ENCODE results near the gene KIF5C.

- TF ChIP-seq, protein P1, sequence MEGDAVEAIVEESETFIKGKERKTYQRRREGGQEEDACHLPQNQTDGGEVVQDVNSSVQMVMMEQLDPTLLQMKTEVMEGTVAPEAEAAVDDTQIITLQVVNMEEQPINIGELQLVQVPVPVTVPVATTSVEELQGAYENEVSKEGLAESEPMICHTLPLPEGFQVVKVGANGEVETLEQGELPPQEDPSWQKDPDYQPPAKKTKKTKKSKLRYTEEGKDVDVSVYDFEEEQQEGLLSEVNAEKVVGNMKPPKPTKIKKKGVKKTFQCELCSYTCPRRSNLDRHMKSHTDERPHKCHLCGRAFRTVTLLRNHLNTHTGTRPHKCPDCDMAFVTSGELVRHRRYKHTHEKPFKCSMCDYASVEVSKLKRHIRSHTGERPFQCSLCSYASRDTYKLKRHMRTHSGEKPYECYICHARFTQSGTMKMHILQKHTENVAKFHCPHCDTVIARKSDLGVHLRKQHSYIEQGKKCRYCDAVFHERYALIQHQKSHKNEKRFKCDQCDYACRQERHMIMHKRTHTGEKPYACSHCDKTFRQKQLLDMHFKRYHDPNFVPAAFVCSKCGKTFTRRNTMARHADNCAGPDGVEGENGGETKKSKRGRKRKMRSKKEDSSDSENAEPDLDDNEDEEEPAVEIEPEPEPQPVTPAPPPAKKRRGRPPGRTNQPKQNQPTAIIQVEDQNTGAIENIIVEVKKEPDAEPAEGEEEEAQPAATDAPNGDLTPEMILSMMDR (IDR thresholded peaks at IDR 0.05): no peak
- TF ChIP-seq POLR2A (IDR thresholded peaks at IDR 0.05): no peak
Observed at GRCh38 chr2:148893906-148894305, 18.9 kb downstream of the KIF5C start.
